Measurements from ENCODE around the gene ARID5A. TPM values are rescaled to one million over a fixed set of nuclear protein-coding genes. Genes with fewer than 3 reads are reported as not detected.

The ARID5A gene
- total RNA-seq, 1 donor = 7.8 TPM

GRCh38 chr2:96548558-96549465 is 12.3 kb downstream of the ARID5A start:
- DNase-seq (ENCODE audit: low read depth) = no peak
- H3K4me3 ChIP-seq (ENCODE audit: low read depth, low read length) = no peak overlapping the region
- no peak for TF ChIP-seq CTCF (IDR thresholded peaks at IDR 0.05; ENCODE audit: insufficient read depth, low read length)

GRCh38 chr2:96549466-96549785 is 12.9 kb downstream of the ARID5A start:
- no peak for TF ChIP-seq CTCF (IDR thresholded peaks at IDR 0.05; ENCODE audit: insufficient read depth, low read length)
- DNase-seq (ENCODE audit: low read depth) = no peak
- no peak overlapping the region for H3K4me3 ChIP-seq (ENCODE audit: low read depth, low read length)

GRCh38 chr2:96549967-96550786 is 13.6 kb downstream of the ARID5A start:
- peak; percentile 2 for TF ChIP-seq CTCF (IDR thresholded peaks at IDR 0.05; ENCODE audit: insufficient read depth, low read length)
- no peak overlapping the region for H3K4me3 ChIP-seq (ENCODE audit: low read depth, low read length)
- DNase-seq (ENCODE audit: low read depth) = no peak

- DNase-seq (ENCODE audit: low read depth) = no peak
- TF ChIP-seq CTCF (IDR thresholded peaks at IDR 0.05; ENCODE audit: insufficient read depth, low read length) = no peak
- H3K4me3 ChIP-seq (ENCODE audit: low read depth, low read length) = no peak overlapping the region
Measured at GRCh38 chr2:96550787-96551604, 14.4 kb downstream of the ARID5A start.

- no peak for TF ChIP-seq CTCF (IDR thresholded peaks at IDR 0.05; ENCODE audit: insufficient read depth, low read length)
- DNase-seq (ENCODE audit: low read depth) = no peak
- H3K4me3 ChIP-seq (ENCODE audit: low read depth, low read length) = no peak overlapping the region
Measured at GRCh38 chr2:96551605-96552314, 15.2 kb downstream of the ARID5A start.

Measured in fibroblast of the aortic adventitia (primary cell).